Calu3 (cell line): ENCODE results near the gene COQ7. TPM values are rescaled to one million over a fixed set of nuclear protein-coding genes. Genes with fewer than 3 reads are reported as not detected.

Experiments
- Bru-seq: library from RNA; stranded (reverse); fragments of 400-500 nt; gene quantifications from one replicate; lab custom pipeline; 2021; lab: Mats Ljungman, UMichigan
- BruChase-seq, 2 experiments: library from RNA; stranded (reverse); fragments of 400-500 nt; gene quantifications; one replicate each; lab custom pipeline; 2021; lab: Mats Ljungman, UMichigan
- BruUV-seq: library from RNA; stranded (reverse); fragments of 400-500 nt; replicated peaks from 2 replicates; lab custom pipeline; 2021; lab: Mats Ljungman, UMichigan
- CTCF ChIA-PET: fragments of 300-600 bp; sonication (Branson Sonifier 250); formaldehyde crosslinking; loops from one replicate; lab custom pipeline; 2022; ENCODE audit warnings: antibody characterized with exemption; lab: Charles Lee
- DNase-seq: peaks from one replicate; pipeline ENCODE4 v3.0.0; 2022
- H3K27ac Mint-ChIP-seq: one replicate; pipeline ENCODE4 v1.8.0; 2022; ENCODE audit warnings: mixed read lengths; ENCODE audit not compliant: unreplicated experiment
- H3K27me3 Mint-ChIP-seq: one replicate; pipeline ENCODE4 v1.8.0; 2022; ENCODE audit warnings: mixed read lengths; ENCODE audit not compliant: unreplicated experiment
- H3K36me3 Mint-ChIP-seq: one replicate; pipeline ENCODE4 v1.8.0; 2022; ENCODE audit warnings: mild to moderate bottlenecking, moderate library complexity, mixed read lengths; ENCODE audit not compliant: insufficient read depth, unreplicated experiment
- H3K4me1 Mint-ChIP-seq: one replicate; pipeline ENCODE4 v1.8.0; 2022; ENCODE audit warnings: mild to moderate bottlenecking, low read depth, mixed read lengths; ENCODE audit not compliant: unreplicated experiment
- H3K4me3 Mint-ChIP-seq: one replicate; pipeline ENCODE4 v1.8.0; 2022; ENCODE audit warnings: mild to moderate bottlenecking, low read depth, moderate library complexity, mixed read lengths; ENCODE audit not compliant: unreplicated experiment
- H3K9me3 Mint-ChIP-seq: one replicate; pipeline ENCODE4 v1.8.0; 2022; ENCODE audit warnings: low read depth, mixed read lengths; ENCODE audit not compliant: unreplicated experiment
- CTCF ChIP-seq: fragments of 200-600 bp; IDR thresholded peaks from one replicate; pipeline ENCODE4 v1.8.0; 2022; ENCODE audit warnings: antibody characterized with exemption; ENCODE audit not compliant: unreplicated experiment
- intact Hi-C: fragments of 100-400 bp; cut with micrococcal nuclease; formaldehyde crosslinking; loops from one replicate; pipeline ENCODE4 v1.10.0; 2022; ENCODE audit not compliant: unreplicated experiment
- long read RNA-seq: library from polyadenylated mRNA; stranded (forward); transcript quantifications from one replicate; pipeline ENCODE4 v2.0.0, GENCODE V29; 2022
- total RNA-seq: library from RNA; stranded (reverse); gene quantifications from 2 replicates; pipeline ENCODE4 v1.2.3, GENCODE V29; 2022

COQ7 gene
- 24.3 and 28.5 TPM in 2 replicates for total RNA-seq
- Bru-seq, nascent RNA, result percentile 75 among the genes with signal in this experiment
- BruChase-seq, experiment 1, labeled RNA remaining after a 6-hour chase, result percentile 84 among the genes with signal in this experiment
- percentile 81 among the genes with signal in this experiment for BruChase-seq, experiment 2, labeled RNA remaining after a 2-hour chase
- long read RNA-seq, transcript COQ7-201 (6 exons, 2,657 nt), result major isoform, 10 of 14 reads
- long read RNA-seq, partial matches to known transcripts, result 0 of 14 reads
- long read RNA-seq, other reads (novel, unspliced or antisense), result 3 of 14 reads

DNA sequence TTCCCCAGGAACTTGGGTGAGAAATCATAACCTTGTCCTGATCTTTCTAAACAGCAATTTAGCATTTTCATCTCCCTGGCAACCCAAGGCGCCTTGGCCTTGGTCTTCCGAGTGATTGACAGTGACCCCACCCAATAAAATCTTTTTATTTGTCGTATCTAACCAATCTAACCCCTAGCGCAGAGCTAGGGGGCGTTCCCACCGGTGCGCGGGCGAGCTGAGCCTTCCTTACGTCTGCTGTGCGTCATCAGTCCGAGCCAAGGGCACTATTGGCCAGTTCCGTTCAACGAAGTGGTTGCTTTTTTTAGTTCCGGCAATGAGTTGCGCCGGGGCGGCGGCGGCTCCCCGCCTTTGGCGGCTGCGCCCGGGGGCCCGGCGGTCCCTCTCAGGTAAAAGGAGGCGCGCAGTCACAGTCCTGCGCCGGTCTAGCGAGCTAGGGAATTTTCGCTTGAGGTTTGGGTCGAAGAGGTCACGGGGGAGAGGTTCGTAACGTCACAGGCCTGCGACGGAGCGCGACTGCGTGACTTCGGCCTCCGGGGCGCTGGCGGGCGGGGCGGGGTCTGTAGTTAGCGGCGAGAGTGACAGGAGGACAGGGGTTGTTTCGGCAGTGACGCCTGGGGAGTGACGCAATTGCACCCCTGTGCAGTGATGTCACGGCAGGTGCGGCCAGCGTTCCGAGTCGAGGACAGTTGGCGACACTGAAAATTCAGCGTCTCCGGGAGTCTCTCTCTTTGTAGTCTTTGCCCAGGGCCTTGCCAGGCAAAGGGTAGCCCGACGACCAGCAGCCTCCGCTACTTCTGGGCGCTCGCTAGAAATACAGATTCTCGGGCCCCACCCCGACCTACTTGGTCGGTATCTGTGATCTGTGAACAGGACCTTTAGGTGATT, at the start of gene COQ7:
TSS of gene COQ7 (plus strand) at position 266 of the 888 bp plus-strand sequence. CDS start at position 317, 51 bp downstream.
- H3K27me3 Mint-ChIP-seq, result no peaks in the 10 kb centered on the region
- BruUV-seq, result no TSS peak
- no peak for TF ChIP-seq CTCF

DNA sequence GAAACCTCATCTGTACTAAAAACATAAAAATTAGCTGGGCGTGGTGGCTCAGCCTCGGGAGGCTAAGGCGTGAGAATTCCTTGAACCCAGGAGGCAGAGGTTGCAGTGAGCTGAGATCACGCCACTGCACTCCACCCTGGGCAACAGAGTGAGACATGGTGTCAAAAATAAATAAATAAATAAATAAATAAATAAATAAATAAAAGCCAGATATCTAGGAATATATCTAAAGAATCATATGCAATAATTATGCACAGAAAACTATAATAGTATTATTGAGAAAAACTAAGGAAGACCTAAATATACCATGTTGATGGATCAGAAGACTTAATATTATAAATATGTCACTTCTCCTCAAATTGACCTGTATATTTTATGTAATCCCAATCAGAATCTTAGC, 46.7 kb upstream of the COQ7 start:
- peaks cover 23% of the 10 kb centered on the region for H3K36me3 Mint-ChIP-seq
- no TSS peak for BruUV-seq
- H3K27ac Mint-ChIP-seq, result no peak overlapping the region
- no peaks in the 10 kb centered on the region for H3K27me3 Mint-ChIP-seq
- TF ChIP-seq CTCF, result no peak
- CTCF ChIA-PET, result no interaction called here
- intact Hi-C loops, result no loop called here
- no peaks in the 10 kb centered on the region for H3K4me1 Mint-ChIP-seq
- DNase-seq, result no peak
- no peak overlapping the region for H3K4me3 Mint-ChIP-seq
- no peaks in the 10 kb centered on the region for H3K9me3 Mint-ChIP-seq

More for the DNA sequence above, at the start of gene COQ7:
- intact Hi-C loops, result loop anchor here (5.0 kb wide), 1 partner anchor 70 kb away; no protein-coding TSS in a partner anchor
- Mint-ChIP-seq H3K27ac (peak within 1 kb of the TSS; percentile 100), H3K9me3 (no peaks in the 10 kb centered on the region), H3K4me3 (peak within 1 kb of the TSS; percentile 93), H3K36me3 (peaks cover 36% of the 10 kb centered on the region), H3K4me1 (peaks cover 18% of the 10 kb centered on the region)
- CTCF ChIA-PET, result interaction anchor here (0.7 to 1.6 kb wide), 7 partner anchors 62 to 306 kb away, joined by 3 to 8 read pairs (median 4); partner anchors contain the start of genes ARL6IP1 and TMC7
- peak; percentile 99 for DNase-seq

- no peaks in the 10 kb centered on the region for H3K4me1 Mint-ChIP-seq
- BruUV-seq, result no TSS peak
- CTCF ChIA-PET, result no interaction called here
- no peak overlapping the region for H3K4me3 Mint-ChIP-seq
- intact Hi-C loops, result no loop called here
- H3K9me3 Mint-ChIP-seq, result no peaks in the 10 kb centered on the region
- H3K27ac Mint-ChIP-seq, result no peak overlapping the region
- H3K36me3 Mint-ChIP-seq, result peaks cover 13% of the 10 kb centered on the region
- no peaks in the 10 kb centered on the region for H3K27me3 Mint-ChIP-seq
- no peak for TF ChIP-seq CTCF
- DNase-seq, result no peak
These were observed 45.7 kb upstream of the COQ7 start for GRCh38 chr16:19021747-19022146.

- Mint-ChIP-seq H3K4me3 (no peak overlapping the region), H3K4me1 (no peaks in the 10 kb centered on the region), H3K27me3 (no peaks in the 10 kb centered on the region), H3K27ac (no peak overlapping the region), H3K9me3 (no peaks in the 10 kb centered on the region), H3K36me3 (peaks cover 13% of the 10 kb centered on the region)
- BruUV-seq, result no TSS peak
- intact Hi-C loops, result no loop called here
- TF ChIP-seq CTCF, result no peak
- CTCF ChIA-PET, result interaction anchor here (0.7 kb wide), 1 partner anchor 58 kb away, joined by 3 read pairs; no protein-coding TSS in a partner anchor
- no peak for DNase-seq
These were observed 40.0 kb upstream of the COQ7 start for GRCh38 chr16:19027416-19027815.
